ENCODE data around the gene PUSL1.

GRCh38 chr1:1262071-1262470, 46.3 kb upstream of the PUSL1 start:
- TF ChIP-seq POLR2A (IDR thresholded peaks at IDR 0.05) (no peak), CTCF (IDR thresholded peaks at IDR 0.05) (no peak), POLR2AphosphoS5 (IDR thresholded peaks at IDR 0.05) (no peak)

All from stomach (tissue), 4 donors.